ENCODE measurements around the gene OPA3. TPM values are rescaled to one million over a fixed set of nuclear protein-coding genes. Genes with fewer than 3 reads are reported as not detected.
"Not testable (repeated sequence)": the region's sequence is repeated elsewhere in the genome, so short reads cannot be mapped to it uniquely, and the experiment has no call there.

The OPA3 gene
- total RNA-seq, 2 experiments from 2014 or later, result 5.8 to 12.0 TPM

DNA sequence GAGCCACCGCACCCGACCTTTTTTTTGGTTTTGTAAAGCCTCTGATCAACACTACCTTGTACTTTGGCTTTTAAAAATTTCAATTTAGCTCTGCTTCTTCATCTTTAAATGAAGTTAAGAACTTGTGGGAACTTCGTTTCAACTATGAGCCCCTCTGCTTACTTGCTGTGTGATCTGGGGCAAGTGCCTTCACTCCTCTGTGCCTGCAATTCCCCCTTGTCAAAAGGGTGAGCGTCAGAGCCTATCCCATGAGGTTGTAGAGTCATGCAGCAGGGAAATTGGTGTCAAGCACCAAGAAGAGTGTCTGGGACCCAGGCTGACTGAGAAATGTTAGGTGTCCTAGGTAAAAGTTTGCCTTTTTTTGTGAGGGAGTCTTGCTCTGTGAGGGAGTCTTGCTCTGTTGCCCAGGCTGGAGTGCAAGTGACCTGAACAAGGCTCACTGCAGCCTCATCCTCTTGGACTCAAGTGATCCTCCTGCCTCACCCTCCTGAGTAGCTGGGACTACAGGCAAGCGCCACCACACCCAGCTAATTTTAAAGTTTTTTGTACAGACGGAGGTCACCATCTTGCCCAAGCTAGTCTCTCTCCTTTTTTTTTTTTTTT, 71.6 kb downstream of the OPA3 start:
- peaks cover 12% of the 10 kb centered on the region for H3K79me2 ChIP-seq (ENCODE audit: insufficient read depth, low read depth, low read length)
- no peak for DNase-seq (ENCODE audit: low spot score)
- H3K4me2 ChIP-seq (ENCODE audit: low read length), result no peak overlapping the region
- no peak overlapping the region for H3K4me3 ChIP-seq (ENCODE audit: low read depth, low read length, poor library complexity, severe bottlenecking)
- TF ChIP-seq EZH2phosphoT487 (IDR thresholded peaks at IDR 0.05; ENCODE audit: borderline replicate concordance, low read depth, low read length), result no peak
- TF ChIP-seq CTCF (conservative IDR thresholded peaks at IDR 0.05; ENCODE audit: low read length), result no peak
- no peak overlapping the region for H2AFZ ChIP-seq (ENCODE audit: low read length)
- H3K27ac ChIP-seq (ENCODE audit: low read depth, low read length, poor library complexity, severe bottlenecking), result no peak overlapping the region
- H3K4me1 ChIP-seq (ENCODE audit: insufficient read depth, low read length, poor library complexity, severe bottlenecking), result peaks cover 37% of the 10 kb centered on the region
- CTCF ChIA-PET (ENCODE audit: unreplicated experiment), result no interaction called here
- no TSS peak for BruUV-seq (replicated peaks)
- POLR2A ChIA-PET, result interaction anchor here (1.2 kb wide), 1 partner anchor 71 kb away, joined by 3 read pairs; no protein-coding TSS in a partner anchor
- H3K9me2 ChIP-seq (ENCODE audit: insufficient read depth, low read length), result no peaks in the 10 kb centered on the region
- peaks cover 2% of the 10 kb centered on the region for H3K36me3 ChIP-seq (ENCODE audit: insufficient read depth, low read length)
- H4K20me1 ChIP-seq (ENCODE audit: insufficient read depth, low read length), result peaks cover 15% of the 10 kb centered on the region
- intact Hi-C loops (cut with micrococcal nuclease; ENCODE audit: unreplicated experiment), result no loop called here
- H3K9me3 ChIP-seq (ENCODE audit: low read length), result no peaks in the 10 kb centered on the region

GRCh38 chr19:45511074-45511473, 73.5 kb downstream of the OPA3 start:
- H3K27ac ChIP-seq (ENCODE audit: low read depth, low read length, poor library complexity, severe bottlenecking), result no peak overlapping the region
- CTCF ChIA-PET (ENCODE audit: unreplicated experiment), result no interaction called here
- no peaks in the 10 kb centered on the region for H3K36me3 ChIP-seq (ENCODE audit: insufficient read depth, low read length)
- no peak overlapping the region for H2AFZ ChIP-seq (ENCODE audit: low read length)
- H3K4me2 ChIP-seq (ENCODE audit: low read length), result no peak overlapping the region
- H3K4me1 ChIP-seq (ENCODE audit: insufficient read depth, low read length, poor library complexity, severe bottlenecking), result peaks cover 39% of the 10 kb centered on the region
- no peak overlapping the region for H3K4me3 ChIP-seq (ENCODE audit: low read depth, low read length, poor library complexity, severe bottlenecking)
- intact Hi-C loops (cut with micrococcal nuclease; ENCODE audit: unreplicated experiment), result no loop called here
- POLR2A ChIA-PET, result no interaction called here
- no TSS peak for BruUV-seq (replicated peaks)
- DNase-seq (ENCODE audit: low spot score), result no peak
- H4K20me1 ChIP-seq (ENCODE audit: insufficient read depth, low read length), result peaks cover 15% of the 10 kb centered on the region
- TF ChIP-seq EZH2phosphoT487 (IDR thresholded peaks at IDR 0.05; ENCODE audit: borderline replicate concordance, low read depth, low read length) (no peak), CTCF (conservative IDR thresholded peaks at IDR 0.05; ENCODE audit: low read length) (no peak)
- H3K9me2 ChIP-seq (ENCODE audit: insufficient read depth, low read length), result no peaks in the 10 kb centered on the region
- H3K79me2 ChIP-seq (ENCODE audit: insufficient read depth, low read depth, low read length), result peaks cover 18% of the 10 kb centered on the region
- H3K9me3 ChIP-seq (ENCODE audit: low read length), result no peaks in the 10 kb centered on the region

DNA sequence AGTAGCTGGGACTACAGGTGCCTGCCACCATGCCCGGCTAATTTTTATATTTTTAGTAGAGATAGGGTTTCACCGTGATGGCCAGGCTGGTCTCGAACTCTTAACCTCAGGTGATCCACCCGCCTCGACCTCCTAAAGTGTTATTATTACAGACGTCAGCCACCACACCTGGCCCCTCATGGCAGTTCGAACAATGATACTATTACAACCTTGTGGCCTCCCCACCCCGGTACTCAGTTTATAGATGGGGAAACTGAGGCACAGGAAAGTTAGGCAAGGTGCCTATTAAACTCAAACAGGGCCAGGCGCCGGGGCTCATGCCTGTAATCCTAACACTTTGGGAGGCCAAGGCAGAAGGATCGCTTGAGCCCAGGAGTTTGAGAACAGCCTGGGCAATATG, 74.2 kb downstream of the OPA3 start:
- POLR2A ChIA-PET; H3K27ac ChIP-seq (ENCODE audit: low read depth, low read length, poor library complexity, severe bottlenecking); DNase-seq (ENCODE audit: low spot score); H3K4me3 ChIP-seq (ENCODE audit: low read depth, low read length, poor library complexity, severe bottlenecking); BruUV-seq (replicated peaks); intact Hi-C loops (cut with micrococcal nuclease; ENCODE audit: unreplicated experiment); H3K4me2 ChIP-seq (ENCODE audit: low read length); H2AFZ ChIP-seq (ENCODE audit: low read length); H3K9me3 ChIP-seq (ENCODE audit: low read length); CTCF ChIA-PET (ENCODE audit: unreplicated experiment); H3K36me3 ChIP-seq (ENCODE audit: insufficient read depth, low read length); H3K9me2 ChIP-seq (ENCODE audit: insufficient read depth, low read length): not testable (repeated sequence)
- H3K79me2 ChIP-seq (ENCODE audit: insufficient read depth, low read depth, low read length), result peaks cover 18% of the 10 kb centered on the region
- H3K4me1 ChIP-seq (ENCODE audit: insufficient read depth, low read length, poor library complexity, severe bottlenecking), result peaks cover 43% of the 10 kb centered on the region
- peaks cover 15% of the 10 kb centered on the region for H4K20me1 ChIP-seq (ENCODE audit: insufficient read depth, low read length)
